Fibroblast of skin of left quadriceps (primary cell): ENCODE results near the gene CIRBP.
"Not testable (repeated sequence)": the region's sequence is repeated elsewhere in the genome, so short reads cannot be mapped to it uniquely, and the experiment has no call there.

Experiments used
- DNase-seq, 2 experiments: peaks; one replicate each; pipeline ENCODE4 v3.0.0-alpha.2; 2013; ENCODE audit warnings: low read depth in 2 of 2

The CIRBP gene

GRCh38 chr19:1243768-1244692 is 25.1 kb upstream of the CIRBP start:
- DNase-seq, result peak in 1 of 2 experiments; percentile 57

- DNase-seq, result no peak
Observed at GRCh38 chr19:1244693-1245451, 24.3 kb upstream of the CIRBP start.

GRCh38 chr19:1245494-1246264 is 23.5 kb upstream of the CIRBP start:
- DNase-seq, result no peak

GRCh38 chr19:1246265-1247087 is 22.7 kb upstream of the CIRBP start:
- not testable (repeated sequence) for DNase-seq

- no peak for DNase-seq
Observed at GRCh38 chr19:1247748-1248138, 21.4 kb upstream of the CIRBP start.

- peak; percentile 68 to 71 for DNase-seq
Observed at GRCh38 chr19:1248139-1248785, 20.9 kb upstream of the CIRBP start, which contains the start of gene MIDN. Gene MIDN, plus strand, starts transcription at chr19:1248583. Its CDS starts 1,714 bp downstream, at chr19:1250297.

- DNase-seq, result peak in 1 of 2 experiments; percentile 56
Observed at GRCh38 chr19:1248786-1249297, 20.3 kb upstream of the CIRBP start.

GRCh38 chr19:1249298-1249989 is 19.7 kb upstream of the CIRBP start:
- DNase-seq, result peak; percentile 94 to 95

GRCh38 chr19:1249990-1250436 is 19.1 kb upstream of the CIRBP start:
- DNase-seq, result no peak

GRCh38 chr19:1250437-1251260 is 18.5 kb upstream of the CIRBP start:
- DNase-seq, result no peak

- no peak for DNase-seq
Observed at GRCh38 chr19:1251330-1252220, 17.6 kb upstream of the CIRBP start.

GRCh38 chr19:1252221-1252820 is 16.8 kb upstream of the CIRBP start:
- DNase-seq, result peak; percentile 75 to 78

GRCh38 chr19:1252821-1253513 is 16.2 kb upstream of the CIRBP start:
- peak; percentile 92 to 96 for DNase-seq

GRCh38 chr19:1253514-1254080 is 15.5 kb upstream of the CIRBP start:
- DNase-seq, result peak in 1 of 2 experiments; percentile 44

GRCh38 chr19:1254081-1254527 is 15.0 kb upstream of the CIRBP start:
- DNase-seq, result no peak
